ENCODE data around the gene AFF3. TPM values are rescaled to one million over a fixed set of nuclear protein-coding genes. Genes with fewer than 3 reads are reported as not detected.

AFF3 gene
- total RNA-seq, 2 donors from 2014 or later, result 20.8 to 22.8 TPM

DNA sequence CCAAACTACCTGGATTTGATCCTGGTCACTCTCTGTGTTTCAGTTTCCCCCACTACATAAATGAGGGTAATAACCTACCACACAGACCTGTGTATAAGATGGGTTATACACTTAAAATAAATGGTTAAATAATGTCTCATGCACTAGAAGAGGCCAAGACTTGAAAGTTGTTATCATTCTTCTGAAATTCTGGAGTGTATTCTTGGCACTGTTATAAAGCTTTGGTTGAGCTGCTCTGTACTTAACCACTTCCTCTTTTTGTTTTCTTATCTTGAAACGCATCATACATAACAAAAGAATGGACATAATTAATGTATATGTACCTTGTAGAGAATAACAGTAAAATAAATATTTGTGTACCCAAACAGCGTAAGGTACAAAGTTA lies 281.0 kb downstream of the AFF3 start:
- no peak for DNase-seq
- no peak for ATAC-seq
- intact Hi-C loops (cut with DNase I), result no loop called here

- DNase-seq (no peak), ATAC-seq (no peak)
- intact Hi-C loops (cut with DNase I), result no loop called here
These were observed 281.5 kb downstream of the AFF3 start for GRCh38 chr2:99860720-99861375.

GRCh38 chr2:99858951-99859596 lies 283.3 kb downstream of the AFF3 start:
- DNase-seq (no peak), ATAC-seq (no peak)
- intact Hi-C loops (cut with DNase I), result no loop called here

- no peak for DNase-seq
- intact Hi-C loops (cut with DNase I), result no loop called here
These were observed 284.4 kb downstream of the AFF3 start for GRCh38 chr2:99857867-99858444.

GRCh38 chr2:99857372-99857771 lies 285.0 kb downstream of the AFF3 start:
- ATAC-seq, result no peak
- intact Hi-C loops (cut with DNase I), result no loop called here
- no peak for DNase-seq

More at GRCh38 chr2:99857867-99858444, 284.4 kb downstream of the AFF3 start:
- ATAC-seq, result no peak

DNA sequence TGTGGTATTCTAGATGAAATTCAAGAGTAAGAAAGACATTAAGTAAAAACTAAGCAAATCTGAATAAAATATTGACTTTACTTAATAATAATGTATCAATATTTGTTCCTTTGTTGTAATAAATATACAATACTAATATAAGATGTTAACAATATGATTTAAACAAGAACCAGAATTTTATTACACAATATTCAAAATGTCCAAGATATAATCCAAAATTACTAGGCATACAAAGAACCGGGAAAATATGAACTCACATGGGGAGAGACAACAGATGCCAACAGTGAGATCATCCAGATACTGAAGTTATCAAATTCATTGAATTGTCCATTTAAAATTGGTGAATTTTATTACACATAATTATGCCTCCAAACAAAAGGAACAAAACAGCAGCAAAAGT lies 286.3 kb downstream of the AFF3 start:
- no peak for ATAC-seq
- no peak for DNase-seq
- intact Hi-C loops (cut with DNase I), result no loop called here

- intact Hi-C loops (cut with DNase I), result no loop called here
- ATAC-seq (no peak), DNase-seq (no peak)
These were observed 288.0 kb downstream of the AFF3 start for GRCh38 chr2:99854236-99854852.

DNA sequence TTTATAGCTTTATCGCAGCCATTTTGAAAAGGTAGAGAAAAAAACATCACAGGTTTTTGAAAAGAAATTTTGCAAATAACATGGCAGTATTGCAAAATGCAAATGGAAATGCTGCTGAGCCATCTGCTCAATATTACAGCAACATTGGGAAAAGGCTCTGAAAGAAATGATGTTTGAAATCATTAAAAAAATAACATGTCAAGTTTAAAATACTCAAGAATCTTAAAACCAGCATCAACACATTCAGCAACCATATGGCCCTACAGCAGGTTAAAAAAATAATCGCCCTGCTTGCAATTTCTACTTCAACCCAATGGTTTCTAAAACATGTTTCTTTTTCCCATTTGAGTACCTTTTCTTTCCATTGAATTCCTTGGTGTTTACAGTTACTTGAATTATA lies 289.4 kb downstream of the AFF3 start:
- no peak for DNase-seq
- intact Hi-C loops (cut with DNase I), result no loop called here
- no peak for ATAC-seq

DNA sequence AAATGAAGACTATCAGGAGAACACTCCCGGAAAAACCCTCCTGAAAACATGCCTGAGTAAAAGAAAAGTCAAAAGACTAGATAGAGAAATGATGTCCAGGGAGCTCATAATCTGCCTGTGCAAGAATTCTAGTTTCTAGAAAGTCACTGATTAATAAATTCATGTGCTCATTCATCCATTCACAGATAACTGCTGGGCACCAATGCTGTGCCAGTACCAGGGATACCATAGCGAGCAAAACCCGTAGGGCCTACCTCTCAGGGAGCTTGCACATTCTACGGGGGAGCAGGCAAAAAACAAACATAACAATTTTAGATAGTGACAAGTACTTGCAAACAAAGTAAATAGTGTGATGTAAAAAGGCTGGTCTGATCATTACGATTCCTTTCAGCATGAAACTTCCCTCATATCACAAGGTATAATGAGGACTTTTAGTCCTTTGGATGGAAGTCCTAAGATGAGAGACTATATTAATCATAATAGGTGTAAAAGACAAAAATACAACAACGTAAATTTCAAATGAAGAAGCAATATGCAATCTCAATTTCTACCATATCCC lies 289.9 kb downstream of the AFF3 start:
- DNase-seq (no peak), ATAC-seq (no peak)
- intact Hi-C loops (cut with DNase I), result no loop called here

DNA sequence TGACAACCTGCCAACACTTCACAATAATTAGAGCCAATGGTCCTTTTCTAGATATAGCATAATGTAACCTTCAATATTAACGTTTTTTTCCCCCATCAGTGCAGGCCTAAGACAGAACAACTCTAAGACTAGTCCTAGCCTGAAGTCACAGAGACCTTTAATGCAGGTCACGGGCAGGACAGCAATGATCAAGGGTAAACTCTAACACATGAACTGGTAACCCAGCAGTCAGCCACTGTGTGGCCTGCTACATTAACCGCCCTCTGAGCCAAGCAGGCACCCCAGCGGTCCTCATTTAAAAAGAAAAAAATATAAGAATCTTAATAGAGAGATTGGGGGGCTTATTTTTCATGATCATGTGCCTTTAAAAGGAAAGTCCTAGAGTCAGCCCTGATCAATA lies 290.6 kb downstream of the AFF3 start:
- ATAC-seq, result no peak

DNA sequence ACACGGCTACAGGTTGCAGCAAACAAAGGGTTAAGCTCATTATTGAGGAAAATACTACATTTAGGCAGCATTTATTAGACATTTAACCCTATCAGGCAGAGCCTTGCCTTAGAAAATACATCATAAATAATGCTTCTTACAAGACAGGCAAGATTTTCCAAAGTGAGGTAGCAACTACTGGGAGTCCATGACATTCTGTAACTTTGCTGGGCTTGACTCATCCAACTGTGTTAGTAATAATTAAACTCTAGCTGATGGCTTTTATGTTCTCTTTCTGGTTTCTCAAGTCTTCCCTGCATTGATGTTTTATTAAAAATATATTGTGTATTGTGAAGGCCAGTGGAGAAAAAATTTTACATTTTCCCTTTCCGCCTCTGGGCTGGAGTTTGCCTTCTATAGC lies 291.3 kb downstream of the AFF3 start:
- ATAC-seq, result no peak
- no peak for DNase-seq
- intact Hi-C loops (cut with DNase I), result no loop called here

More for the DNA sequence above, 290.6 kb downstream of the AFF3 start:
- intact Hi-C loops (cut with DNase I), result no loop called here
- DNase-seq, result no peak

DNA sequence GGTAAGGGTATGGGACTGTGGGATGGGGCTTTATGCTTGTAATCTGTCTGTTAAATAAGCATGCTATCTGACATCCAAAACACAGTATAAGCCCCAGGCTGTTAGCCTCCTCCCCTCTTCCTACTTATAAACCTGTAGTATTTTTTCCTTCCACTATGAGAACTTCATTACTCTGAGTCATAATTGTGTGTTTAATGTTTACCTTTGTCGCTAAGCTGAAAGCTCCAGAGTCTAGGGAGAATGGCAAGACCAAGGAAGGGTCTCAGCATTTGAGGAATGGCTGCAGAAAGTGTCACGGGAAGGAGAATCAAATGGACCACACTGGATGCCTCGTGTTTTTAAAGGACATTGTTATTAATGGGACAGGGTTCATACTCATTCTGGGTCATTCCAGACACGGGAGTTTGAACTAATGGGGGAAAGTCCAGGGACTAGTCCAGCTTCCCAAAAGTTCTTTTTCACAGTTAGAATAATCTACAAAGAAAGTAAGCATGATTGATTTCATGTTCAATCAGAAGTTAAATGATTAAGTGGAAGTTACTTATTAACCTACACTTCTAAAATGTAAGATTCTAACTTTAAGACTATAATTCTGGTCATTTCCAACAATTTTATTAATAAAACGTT lies 292.2 kb downstream of the AFF3 start:
- DNase-seq (no peak), ATAC-seq (no peak)
- intact Hi-C loops (cut with DNase I), result no loop called here

- ATAC-seq, result no peak
- DNase-seq, result no peak
- intact Hi-C loops (cut with DNase I), result no loop called here
These were observed 295.8 kb downstream of the AFF3 start for GRCh38 chr2:99846462-99847107.

GRCh38 chr2:99845296-99845695 lies 297.1 kb downstream of the AFF3 start:
- ATAC-seq (no peak), DNase-seq (no peak)
- intact Hi-C loops (cut with DNase I), result no loop called here

DNA sequence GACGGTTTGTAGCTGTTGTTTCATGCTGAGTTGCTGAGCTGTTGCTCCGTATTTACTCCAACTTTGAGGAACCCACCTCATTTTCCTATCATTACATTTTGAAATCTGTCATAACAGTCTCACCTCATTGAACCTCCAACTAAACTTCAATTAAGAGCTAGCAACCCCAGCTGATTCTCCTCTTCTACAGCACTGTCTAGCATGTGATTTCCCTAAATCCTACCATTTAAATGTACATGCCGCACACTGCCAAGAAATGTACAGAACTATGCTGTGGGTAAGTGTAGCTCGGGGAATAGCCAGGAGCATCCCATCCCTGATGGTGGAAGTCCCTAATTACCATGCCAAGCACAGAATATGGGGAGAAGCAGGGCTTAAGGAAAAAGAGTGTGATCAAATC lies 299.9 kb downstream of the AFF3 start:
- intact Hi-C loops (cut with DNase I), result no loop called here
- no peak for ATAC-seq
- no peak for DNase-seq

DNA sequence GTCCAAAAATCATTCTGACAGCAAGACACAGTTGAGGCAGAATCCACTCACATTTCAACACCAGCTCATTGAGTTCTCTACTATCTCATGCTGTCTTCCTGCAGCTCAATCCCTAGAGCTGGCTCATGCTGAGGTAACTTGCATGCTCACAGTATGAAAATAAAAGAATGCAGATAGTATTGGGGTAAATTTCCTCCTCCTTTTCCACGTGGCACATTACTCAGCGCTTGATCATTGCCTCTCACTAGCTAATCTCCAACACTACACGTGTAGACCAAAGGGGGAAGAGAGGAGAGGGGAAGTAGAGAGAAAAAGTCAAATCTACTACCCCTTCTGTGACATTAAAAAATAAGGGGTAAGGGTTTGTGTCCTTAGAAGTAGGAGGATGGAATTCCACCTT lies 300.6 kb downstream of the AFF3 start:
- DNase-seq (no peak), ATAC-seq (peak in 1 of 2 donors; percentile 61)
- intact Hi-C loops (cut with DNase I), result no loop called here

GRCh38 chr2:99840831-99841230 lies 301.6 kb downstream of the AFF3 start:
- no peak for ATAC-seq
- intact Hi-C loops (cut with DNase I), result no loop called here
- no peak for DNase-seq

DNA sequence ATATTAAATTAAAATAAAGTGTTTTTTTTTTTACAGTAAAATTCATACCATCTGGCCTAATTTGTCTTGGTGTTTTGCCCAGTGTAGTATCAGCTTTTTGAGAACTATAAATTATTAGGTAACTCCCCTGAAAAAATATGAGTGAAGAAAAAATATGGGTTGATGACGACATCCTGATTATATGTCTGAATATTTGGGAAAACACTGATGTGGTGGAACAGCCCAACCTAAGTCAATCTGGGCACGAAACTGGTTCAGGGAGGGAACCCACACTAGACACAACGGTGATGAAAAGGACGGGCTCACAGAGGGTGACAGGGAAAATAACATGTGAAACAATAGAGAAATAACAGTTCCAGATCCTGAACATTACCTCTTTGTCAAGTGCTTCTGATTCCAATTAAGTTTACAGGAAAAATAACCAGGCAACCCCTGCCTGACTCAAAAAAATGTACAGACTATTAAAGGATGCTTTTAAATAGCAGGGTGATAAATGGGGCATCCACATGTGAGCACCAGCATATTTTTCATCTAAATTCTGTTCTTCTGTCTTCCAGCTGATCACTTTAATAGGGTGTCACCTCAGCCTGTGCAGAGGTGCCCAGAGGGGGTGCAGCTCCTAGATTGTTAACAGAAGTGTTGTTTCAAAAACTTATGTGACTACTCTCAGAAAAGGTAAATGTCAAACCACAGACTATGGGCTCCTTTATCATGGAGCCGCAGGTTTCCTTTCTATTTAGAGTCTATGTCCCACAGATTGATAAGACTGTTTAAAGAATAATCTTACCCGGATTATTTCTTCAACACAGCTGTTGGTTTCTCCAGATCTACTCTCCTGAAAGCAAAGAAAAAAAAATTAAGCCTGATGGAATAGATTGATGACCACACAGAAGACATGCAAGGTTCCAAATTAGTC lies 305.4 kb downstream of the AFF3 start:
- ATAC-seq (no peak), DNase-seq (no peak)
- intact Hi-C loops (cut with DNase I), result no loop called here
